Activated CD4-positive, CD25-positive, alpha-beta regulatory T cell treated with anti-CD3 and anti-CD28 coated beads, Interleukin-2, amount 50 U/mL, for 72 hours (primary cell): ENCODE data around the gene CDT1.
"Not testable (repeated sequence)": the region's sequence is repeated elsewhere in the genome, so short reads cannot be mapped to it uniquely, and the experiment has no call there.

Experiments
- DNase-seq: peaks from one replicate; pipeline ENCODE4 v3.0.0; 2021

Gene CDT1

DNA sequence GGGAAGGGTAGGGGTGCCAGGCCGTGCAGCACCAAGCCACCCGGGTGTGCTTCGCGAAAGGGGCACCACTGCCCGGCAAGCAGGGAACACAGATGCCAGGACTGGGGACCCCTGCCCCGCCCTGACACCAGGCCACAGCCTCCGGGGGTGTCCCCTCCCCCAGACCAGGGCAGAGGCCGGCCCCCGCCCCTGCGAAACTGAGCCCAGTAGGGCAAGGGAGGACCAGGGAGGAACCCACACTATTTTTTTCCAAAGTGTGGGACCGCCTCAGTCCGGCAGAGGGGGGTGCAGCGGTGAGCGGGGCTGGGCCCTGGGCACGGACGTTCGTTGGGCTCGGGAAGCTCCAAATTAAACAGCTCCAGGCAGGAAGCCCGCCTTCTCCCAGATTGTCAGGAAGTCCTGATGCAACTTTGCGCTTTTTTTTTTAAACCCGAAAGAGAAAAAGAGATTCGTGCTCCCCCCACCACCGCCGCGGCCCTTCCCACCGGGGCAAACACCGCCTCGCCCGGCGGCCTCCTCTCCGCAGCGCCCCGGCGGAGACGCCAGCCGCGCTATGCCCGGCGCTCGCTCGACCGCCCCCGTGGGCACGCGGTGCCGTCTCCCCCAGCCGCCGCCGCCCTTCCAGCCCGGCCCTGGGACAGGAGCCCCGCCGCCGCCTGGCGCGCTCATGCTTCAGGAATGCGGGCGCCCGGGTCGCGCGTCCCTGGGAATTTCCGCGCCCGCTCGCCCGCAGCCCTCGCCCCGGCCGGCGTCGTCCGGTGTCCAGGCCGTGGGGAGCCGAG lies 19.3 kb upstream of the CDT1 start:
- peak; percentile 52 for DNase-seq

DNA sequence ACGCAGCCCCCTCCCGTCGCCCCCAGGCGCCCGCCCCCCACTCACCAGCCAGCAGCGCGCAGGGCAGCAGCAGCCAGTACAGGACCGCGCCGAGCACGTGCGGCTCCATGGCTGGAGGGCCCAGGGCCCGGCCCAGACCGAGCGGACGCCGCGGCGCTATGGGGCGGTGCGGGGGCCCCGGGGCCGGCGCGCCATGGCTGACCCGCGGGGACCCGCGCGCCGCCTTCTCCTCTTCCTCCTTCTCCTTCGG lies 18.8 kb upstream of the CDT1 start:
- DNase-seq: no peak

DNA sequence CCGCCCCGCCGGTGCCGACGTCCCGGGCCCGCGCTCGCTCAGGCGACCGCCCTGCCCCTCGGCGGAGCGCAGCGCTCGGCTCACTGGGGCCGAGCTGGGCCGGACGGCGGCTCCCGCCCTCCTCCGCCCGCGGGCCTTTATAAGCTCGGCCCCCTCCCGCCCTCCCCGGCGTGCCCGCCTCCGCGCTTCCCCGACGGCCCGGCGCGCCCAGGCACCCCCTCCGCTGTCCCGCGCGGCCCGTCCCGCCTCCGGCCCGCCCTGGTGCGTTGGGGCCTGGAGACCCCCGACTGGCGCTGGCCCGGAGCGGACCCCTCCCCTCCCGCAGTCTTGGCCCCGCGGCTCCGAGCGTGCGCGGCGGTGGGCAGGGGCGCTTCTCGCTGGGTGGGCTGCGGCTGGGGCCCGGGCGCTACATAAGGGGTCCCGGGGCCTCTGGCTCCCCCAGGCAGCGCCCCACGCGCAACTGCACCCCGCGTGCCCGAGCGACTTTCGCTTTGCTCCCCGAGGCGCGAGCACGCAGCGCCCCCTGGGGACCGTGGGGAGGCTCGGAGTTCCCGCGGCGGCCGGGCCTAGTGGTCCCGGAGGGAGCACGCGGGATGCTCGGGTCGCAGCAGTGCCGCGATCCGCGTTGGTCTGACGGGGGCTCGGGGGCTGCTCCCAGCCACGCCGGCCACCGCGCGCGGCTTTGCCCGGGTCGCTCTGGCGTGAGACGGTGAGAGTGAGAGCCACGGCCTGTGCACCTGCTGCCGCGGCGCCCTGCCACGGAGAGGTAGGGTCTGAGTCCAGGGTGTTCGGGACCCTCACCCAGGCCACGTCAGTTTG lies 18.3 kb upstream of the CDT1 start, which contains the start of gene PIEZO1:
Gene PIEZO1 (minus strand): TSS at position 115 of the 819 bp plus-strand sequence. CDS start 256 bp downstream, outside the sequence.
- DNase-seq: peak; percentile 83

DNA sequence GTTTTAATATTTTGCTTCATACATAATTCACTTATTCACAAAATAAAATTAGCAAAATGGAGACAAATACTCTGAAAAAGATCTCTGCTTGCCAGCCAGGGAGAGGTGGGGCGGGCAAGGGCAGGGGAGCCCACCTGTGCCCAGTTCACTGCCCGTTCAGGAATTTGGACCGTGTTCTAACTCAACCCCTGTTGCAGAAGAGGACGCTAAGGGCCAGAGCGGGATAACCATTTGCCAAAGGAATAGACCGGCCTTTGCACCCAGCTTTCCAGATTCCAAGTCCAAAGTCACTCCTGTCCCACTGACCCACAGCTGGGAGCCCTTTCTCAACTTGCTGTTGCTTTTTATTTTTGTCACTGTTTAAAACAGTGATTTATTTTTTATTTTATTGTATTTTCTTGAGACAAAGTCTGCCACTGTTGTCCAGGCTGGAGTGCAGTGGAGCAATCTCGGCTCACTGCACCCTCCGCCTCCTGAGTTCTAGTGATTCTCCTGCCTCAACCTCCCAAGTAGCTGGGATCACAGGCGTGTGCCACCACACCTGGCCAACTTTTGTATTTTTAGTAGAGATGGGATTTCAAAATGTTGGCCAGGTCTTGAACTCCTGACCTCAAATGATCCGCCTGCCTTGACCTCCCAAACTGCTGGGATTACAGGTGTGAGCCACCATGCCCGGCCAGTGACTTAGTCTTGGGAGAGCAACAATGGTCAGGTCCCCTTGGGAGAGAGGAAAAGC lies 15.8 kb upstream of the CDT1 start:
- no peak for DNase-seq

DNA sequence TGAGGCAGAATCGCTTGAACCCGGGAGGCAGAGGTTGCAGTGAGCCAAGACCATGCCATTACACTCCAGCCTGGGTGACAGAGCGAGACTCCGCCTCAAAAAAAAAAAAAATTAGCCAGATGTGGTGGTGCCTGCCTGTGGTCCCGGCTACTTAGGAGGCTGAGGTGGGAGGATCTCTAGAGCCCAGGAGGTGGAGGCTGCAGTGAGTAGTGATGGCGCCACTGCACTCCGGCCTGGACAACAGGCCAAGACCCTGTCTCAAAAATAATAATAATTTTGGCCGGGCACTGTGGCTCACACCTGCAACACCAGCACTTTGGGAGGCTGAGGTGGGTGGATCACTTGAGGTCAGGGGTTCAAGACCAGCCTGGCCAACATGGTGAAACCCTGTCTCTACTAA lies 14.8 kb upstream of the CDT1 start:
- DNase-seq: not testable (repeated sequence)

DNA sequence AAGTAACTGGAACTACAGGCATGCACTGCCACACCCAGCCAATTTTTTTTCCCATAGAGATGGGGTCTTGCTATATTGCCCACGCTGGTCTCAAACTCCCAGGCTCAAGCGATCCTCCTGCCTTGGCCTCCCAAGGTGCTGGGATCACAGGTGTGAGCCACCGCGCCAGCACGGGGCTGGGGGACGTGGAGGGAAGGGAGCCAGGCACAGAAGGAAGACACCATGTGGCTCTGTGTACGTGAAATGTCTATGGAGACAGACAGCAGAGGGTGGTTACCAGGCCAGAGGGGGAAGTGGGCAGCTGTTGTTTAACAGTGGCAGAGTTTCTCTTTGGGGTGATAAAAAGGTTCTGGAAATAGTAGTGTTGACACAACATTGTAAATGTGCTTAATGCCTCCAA lies 14.0 kb upstream of the CDT1 start:
- no peak for DNase-seq

DNA sequence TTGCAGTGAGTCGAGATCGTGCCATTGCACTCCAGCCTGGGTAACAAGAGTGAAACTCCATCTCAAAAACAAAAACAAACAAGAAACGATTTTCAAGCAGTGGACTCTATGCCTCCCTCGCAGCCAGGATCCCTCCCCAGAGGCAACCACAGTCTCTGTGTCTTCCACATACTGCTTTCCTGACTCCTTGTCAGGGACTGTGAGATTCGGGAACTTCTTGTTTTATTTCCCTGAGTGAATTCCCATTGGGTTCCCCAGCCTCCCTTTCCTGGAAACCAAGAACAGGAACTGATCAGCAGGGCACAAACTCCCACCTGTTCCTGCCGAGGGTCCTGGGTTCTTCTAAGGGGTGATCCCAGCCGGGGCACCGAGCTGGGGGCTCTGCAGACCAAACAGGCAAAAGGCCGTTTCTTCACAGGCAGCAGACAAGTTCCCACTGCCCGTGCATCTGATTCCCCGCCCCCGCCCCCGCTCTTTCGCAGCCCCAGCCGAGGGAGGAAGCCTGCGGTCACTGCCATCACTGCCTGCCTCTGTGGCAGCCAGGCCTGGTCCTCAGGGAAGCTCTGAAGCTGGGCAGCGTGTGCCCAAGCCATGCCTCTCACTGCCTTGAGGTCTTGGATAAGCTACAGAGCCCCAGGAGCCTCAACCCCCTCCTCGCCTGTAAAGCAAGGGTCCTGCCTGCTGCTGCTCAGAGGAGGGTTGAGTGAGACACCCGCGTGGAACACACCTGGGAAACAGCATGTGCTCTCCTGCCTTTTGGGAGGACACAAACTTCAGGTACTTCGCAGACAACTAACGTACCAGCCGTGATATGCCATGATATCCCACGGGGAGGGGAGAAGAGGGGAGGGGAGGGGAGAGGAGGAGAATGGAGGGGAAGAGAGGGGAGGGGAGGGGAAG lies 13.0 kb upstream of the CDT1 start:
- DNase-seq: peak; percentile 60

DNA sequence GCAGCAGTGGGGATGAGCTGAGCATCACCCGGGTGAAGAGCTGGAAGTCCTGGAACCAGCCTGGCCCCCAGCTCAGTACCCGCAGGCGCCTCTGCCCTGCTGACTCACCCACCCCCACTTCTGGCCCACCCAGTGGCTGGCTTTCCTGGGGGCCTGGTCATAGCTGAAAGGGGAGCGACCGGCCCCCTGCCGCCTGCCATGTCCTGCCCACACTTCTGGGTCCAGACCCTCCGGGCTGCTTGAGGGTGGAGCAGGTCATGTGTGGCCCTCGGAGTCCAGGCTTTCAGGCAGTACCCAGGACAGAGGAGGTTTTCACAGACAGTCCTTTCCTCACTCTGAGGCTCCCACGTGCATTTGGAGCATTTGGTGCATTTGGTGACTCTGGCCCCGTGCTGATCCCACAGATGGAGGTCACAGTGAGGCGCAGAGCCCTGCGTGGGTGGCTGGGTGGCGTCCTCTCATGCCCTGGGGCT lies 11.5 kb upstream of the CDT1 start:
- no peak for DNase-seq

DNA sequence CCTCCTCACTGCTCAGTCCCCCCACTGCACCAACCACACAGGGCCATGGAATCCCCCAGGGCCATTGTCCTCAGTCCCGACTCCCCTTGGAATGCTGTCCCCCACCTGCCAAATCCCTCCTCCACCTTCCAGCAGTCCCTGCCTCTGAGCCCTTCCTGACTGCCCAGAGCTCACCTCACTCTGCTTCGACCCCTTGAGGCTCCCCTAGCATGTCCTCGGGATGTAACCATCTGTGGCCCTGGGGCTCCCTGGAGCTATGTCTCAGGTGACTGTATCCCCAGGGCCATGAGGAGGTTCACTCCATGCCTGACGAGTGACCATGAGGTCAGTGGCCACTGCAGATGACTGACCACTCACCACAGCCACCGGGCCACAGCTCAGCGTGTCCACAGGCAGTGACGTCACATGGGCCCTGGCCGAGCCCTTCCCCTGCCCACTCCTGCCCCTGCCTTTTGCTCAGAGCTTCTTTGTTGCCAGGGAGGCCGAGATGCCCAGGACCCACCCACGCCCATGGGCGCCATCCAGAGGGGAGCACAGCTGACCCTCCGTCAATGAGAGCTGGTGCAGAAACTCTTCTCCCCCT lies 10.8 kb upstream of the CDT1 start:
- DNase-seq: no peak

DNA sequence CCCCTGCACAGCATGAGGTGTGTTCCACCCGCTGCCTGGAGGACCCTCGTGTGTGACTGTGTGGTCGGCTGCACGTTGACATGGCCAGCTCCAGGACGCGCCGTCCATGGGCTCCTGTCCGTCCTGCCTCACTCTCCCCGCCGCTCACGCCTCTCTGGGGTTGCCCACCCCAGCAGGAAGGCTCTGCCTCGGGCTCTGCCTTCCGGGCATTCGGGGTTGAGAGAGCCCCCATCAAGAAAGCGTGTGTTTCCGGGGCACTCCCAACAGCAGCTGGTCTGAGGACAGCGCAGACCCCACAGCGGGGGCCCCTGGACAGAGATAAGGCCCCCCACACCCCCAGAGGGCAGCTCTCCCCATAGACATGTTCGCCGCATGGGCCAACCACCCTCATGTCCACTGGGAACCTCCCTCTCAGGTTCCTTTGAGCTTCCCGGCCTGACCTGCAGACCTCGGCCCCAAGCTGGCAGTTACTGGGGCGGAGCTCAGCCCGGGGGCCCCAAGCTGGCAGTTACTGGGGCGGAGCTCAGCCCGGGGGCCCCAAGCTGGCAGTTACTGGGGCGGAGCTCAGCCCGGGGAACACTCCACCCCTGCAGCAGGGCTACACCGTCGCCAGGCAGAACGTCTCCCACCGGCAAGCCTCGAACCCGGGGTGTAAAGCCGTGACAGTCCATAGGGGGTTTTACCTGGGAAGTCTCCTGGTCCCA lies 10.2 kb upstream of the CDT1 start:
- no peak for DNase-seq

DNA sequence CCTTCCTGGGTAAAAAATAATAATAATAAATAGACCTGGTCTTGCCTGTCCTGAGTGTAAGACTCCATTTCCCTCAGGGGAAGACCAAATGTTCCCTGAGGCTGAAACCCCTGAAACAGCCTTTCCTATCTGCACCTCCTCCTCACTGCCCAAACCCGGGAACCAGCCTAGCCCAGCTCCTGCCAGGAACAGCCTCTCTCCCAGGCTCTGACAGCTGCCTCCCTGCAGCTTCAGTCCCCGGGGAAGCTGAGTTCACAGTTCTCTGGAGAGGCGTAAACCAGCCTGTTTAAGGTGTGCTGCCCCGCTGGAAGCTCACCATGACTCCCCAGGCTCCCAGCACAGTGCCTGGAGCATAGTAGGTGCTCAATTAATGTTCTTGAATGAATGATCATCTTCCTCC lies 7.3 kb upstream of the CDT1 start:
- DNase-seq: no peak

DNA sequence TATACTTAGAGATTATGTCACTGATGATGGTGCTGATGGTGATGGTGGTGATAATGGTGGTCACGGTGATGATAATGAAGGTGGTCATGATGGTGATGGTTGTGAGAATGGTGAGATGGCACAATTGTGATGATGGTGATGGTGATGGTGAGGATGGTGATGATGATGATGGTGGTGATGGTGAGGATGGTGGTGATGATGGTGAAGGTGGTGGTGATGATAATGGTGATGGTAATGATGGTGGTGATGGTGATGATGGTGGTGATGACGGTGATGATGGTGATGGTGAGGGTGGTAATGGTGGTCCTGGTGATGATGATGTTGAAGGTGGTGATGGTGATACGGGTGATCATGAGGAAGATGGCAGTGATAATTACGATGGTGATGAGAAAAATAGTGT lies 5.5 kb upstream of the CDT1 start:
- DNase-seq: no peak

DNA sequence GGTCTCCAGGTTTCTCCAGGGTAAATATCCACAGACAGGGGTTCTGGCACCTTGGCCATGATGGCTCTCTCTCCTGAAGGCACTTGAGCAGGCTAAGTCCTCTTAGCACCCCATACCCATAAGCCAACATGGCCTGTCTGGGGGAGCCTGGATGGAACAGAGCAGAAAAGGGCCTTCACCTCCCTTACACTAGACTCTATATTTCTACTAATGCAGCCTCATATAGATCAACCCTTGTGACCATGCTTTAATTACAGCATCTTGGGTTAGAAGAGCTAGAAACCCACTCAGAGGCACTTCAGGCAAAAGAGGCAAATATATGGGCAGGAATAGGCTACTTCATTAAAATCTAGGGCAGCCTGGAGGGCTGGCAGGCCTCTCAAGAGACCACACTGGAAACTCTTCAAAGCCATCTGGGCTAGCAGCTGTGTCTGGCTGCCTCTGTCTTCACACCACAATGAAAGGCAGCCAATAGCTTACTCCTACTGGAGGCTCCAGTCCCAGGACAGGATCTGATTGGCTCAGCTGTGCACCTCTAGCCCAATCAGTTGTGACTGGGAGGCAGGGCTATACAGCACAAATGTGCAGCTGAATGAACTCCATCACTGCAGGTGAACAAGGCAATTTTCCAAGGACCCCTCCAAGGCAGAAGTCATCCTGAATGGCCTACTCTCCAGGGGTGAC lies 4.7 kb upstream of the CDT1 start:
- no peak for DNase-seq

DNA sequence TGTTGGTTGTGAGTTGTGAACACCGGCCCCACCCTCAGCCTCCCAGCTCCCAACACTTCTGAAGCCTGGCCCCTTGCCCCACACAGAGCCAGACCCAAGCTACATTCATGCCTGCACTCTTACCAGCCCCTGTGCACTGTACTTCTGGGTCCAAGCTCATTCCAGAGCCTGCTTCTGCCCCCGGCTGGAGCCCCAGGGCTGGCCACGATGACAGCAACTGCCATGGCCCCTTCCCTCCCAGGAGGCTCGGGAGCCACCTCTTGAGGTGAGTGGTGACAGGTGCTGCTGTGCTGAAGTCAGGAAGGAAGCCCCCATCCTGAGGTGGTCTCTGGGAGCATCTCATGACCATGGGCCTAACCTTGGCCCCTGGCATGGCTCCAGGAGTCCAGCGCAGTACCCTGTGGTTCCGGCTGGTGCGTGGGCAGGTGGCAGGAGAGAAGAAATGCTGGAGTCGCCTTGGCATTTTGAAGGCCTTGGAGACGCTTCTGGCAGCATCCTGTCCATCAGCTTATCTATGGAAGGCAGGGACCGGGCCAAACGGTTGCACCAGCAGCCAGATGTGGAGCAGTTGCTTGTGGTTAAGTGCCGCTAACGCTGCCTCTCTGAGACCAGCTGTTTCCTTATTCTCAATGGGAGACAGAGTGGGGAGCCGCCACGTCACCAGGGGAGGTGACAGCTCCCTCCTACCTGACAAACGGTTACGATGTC lies 3.9 kb upstream of the CDT1 start:
- DNase-seq: no peak

DNA sequence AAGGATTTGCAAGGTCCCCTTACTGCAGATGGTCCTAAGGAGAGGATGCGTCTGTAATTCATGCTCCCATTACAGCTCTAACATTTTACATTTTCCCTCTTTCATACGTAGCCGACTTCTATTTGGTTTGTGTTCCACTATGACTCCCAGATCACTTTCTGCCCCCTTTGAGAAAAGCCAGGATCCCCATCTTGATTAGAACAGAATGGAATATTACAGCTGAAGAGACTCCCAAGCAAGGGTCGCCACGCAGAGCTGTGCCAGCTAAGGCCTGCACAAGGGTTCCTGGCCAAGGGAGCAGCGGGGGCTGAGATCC lies 3.4 kb upstream of the CDT1 start:
- no peak for DNase-seq

DNA sequence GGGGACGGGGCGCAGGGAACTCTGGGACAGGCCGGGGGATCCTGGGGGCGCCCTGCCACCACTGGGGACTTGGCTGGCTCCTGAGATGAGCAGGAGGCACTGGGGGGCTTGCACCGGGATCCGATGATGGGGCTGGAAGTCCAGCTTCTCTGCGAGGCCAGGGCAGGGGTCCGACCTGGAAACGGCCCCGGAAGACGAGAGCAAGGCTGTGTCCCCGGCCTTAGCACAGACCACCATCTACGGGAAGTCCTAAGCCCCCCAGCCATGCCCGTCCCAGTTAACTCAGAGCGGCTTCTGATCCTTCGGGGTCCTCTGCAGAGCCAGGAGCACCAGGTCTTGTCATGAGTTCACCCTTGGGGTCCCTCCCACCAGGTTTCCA lies 573 bp downstream of the CDT1 start:
- DNase-seq: no peak

DNA sequence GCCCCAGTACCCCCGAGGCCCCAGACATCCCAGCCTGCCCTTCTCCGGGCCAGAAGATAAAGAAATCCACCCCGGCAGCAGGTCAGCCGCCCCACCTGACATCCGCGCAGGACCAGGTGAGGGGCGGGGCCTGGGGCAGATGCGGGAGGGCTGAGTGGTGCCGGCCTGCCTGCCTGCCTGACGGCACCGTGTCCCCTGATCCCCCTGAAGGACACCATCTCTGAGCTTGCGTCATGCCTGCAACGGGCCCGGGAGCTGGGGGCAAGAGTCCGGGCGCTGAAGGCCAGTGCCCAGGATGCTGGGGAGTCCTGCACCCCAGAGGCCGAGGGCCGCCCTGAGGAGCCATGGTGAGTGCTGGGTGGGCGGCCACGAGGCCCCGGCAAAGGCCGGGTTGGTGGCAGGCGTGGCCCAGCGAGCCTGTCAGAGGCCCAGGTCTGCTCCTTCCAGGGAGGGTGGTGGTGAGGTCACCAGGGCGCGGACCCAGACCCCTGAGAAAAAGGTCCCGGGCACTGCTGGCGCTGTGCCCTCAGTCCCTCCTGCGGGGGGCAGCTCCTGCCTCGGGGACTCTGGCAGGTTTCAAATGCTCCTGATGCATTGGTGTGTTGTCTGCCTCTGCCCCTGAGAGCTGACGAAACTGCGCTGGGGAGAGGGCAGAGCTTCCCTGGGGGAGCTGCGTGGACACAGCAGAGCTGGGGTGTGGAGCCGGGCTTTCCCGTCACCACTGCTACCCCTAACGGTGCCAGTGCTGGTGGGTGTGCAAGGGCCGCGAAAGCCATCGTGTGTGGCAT lies 1.2 kb downstream of the CDT1 start:
- DNase-seq: no peak

DNA sequence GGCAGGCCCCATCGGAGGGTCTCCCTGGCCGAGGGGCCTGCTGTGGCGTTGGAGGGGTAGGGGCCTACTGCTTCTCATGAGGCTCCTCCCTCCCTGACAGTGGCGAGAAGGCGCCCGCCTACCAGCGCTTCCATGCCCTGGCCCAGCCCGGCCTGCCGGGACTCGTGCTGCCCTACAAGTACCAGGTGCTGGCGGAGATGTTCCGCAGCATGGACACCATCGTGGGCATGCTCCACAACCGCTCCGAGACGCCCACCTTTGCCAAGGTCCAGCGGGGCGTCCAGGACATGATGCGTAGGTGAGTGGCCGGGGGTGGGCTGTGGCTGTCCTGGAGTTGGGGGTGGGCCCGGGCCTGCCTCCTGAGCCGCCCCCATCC lies 1.7 kb downstream of the CDT1 start:
- DNase-seq: no peak

DNA sequence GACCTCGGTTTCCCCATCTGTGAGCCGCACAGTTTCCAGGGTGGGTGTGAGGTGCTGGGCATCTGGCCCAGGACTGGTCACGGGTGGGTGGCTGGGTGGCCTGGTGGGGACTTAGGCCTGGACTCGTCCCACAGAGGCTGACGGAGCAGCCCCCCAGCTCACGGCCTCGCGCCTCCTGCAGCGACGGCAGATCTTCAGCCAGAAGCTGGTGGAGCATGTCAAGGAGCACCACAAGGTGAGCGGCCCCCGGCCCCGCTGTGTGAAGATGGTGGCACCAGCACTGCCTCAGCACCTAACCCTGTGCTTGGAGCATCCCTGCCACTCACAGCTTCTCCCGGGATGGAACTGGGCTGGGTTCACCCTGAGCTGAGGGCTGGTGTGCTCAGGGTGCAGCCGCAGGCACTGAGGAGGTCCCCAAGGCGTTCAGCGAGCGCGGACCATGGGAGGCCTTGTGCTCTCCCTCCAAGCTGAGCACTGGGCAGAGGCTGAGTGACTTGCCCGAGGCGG lies 2.4 kb downstream of the CDT1 start:
- no peak for DNase-seq
